DND-41 (cell line): ENCODE data around the gene HCRTR1.

ENCODE experiments used
- ATAC-seq: fragments of 200-7000 bp; cut with Tn5 transposase; 3 replicates; pipeline ENCODE4 v1.9.1; 2021; ENCODE audit warnings: low read depth; ENCODE audit not compliant: insufficient read depth
- DNase-seq: peaks from one replicate; pipeline ENCODE4 v3.0.0-alpha.2; 2020
- H2AFZ ChIP-seq: 2 replicates; pipeline ENCODE4 v1.6.0; 2012; ENCODE audit warnings: low read depth, low read length
- H3K27ac ChIP-seq: 2 replicates; pipeline ENCODE4 v1.5.1; 2012; ENCODE audit warnings: low read length, inconsistent platforms
- H3K27me3 ChIP-seq: fragments of 200-600 bp; sonication (generic); 2 replicates; pipeline ENCODE4 v1.6.0; 2012; ENCODE audit warnings: low read length, mild to moderate bottlenecking, inconsistent platforms; ENCODE audit not compliant: insufficient read depth, poor library complexity
- H3K36me3 ChIP-seq: 2 replicates; pipeline ENCODE4 v1.5.1; 2012; ENCODE audit warnings: low read length, inconsistent platforms; ENCODE audit not compliant: insufficient read depth
- H3K4me1 ChIP-seq: 2 replicates; pipeline ENCODE4 v1.5.1; 2012; ENCODE audit warnings: mild to moderate bottlenecking, low read length; ENCODE audit not compliant: insufficient read depth
- H3K4me2 ChIP-seq: 2 replicates; pipeline ENCODE4 v1.6.0; 2012; ENCODE audit warnings: mild to moderate bottlenecking, moderate library complexity, low read length, inconsistent platforms; ENCODE audit not compliant: insufficient read depth
- H3K4me3 ChIP-seq, 2 experiments: fragments of 200-600 bp in 1 of 2; shearing (Covaris generic) in 1 of 2; 2 replicates each; pipeline ENCODE4 v1.5.1; 2012 to 2016; ENCODE audit warnings: inconsistent platforms in 2 of 2, low read length in 2 of 2, mild to moderate bottlenecking in 2 of 2, low read depth in 1 of 2, moderate library complexity in 1 of 2
- H3K79me2 ChIP-seq: 2 replicates; pipeline ENCODE4 v1.6.0; 2012; ENCODE audit warnings: low read length, inconsistent platforms; ENCODE audit not compliant: insufficient read depth
- H3K9ac ChIP-seq: 2 replicates; pipeline ENCODE4 v1.6.0; 2012; ENCODE audit warnings: low read depth, mild to moderate bottlenecking, inconsistent platforms, low read length, moderate library complexity
- H3K9me3 ChIP-seq: 2 replicates; pipeline ENCODE4 v1.5.1; 2012; ENCODE audit warnings: low read length, moderate library complexity, mild to moderate bottlenecking, inconsistent platforms; ENCODE audit not compliant: insufficient read depth, severe bottlenecking
- H4K20me1 ChIP-seq: 2 replicates; pipeline ENCODE4 v1.6.0; 2012; ENCODE audit warnings: low read length; ENCODE audit not compliant: insufficient read depth
- CTCF ChIP-seq: IDR thresholded peaks from 2 replicates; pipeline ENCODE4 v1.5.1; 2012; ENCODE audit warnings: borderline replicate concordance, low read length, moderate library complexity, mild to moderate bottlenecking; ENCODE audit not compliant: poor library complexity, severe bottlenecking; ENCODE audit errors: extremely low read depth
- EZH2 ChIP-seq: IDR thresholded peaks from 3 replicates; pipeline ENCODE4 v1.6.1; 2012; ENCODE audit warnings: borderline replicate concordance, low read depth, mild to moderate bottlenecking, moderate library complexity, low read length, inconsistent platforms; ENCODE audit not compliant: severe bottlenecking

HCRTR1 gene

GRCh38 chr1:31648641-31649357, 31.3 kb downstream of the HCRTR1 start:
- no peak for ATAC-seq

GRCh38 chr1:31650161-31651088, 32.9 kb downstream of the HCRTR1 start:
- no peaks in the 10 kb centered on the region for H3K79me2 ChIP-seq
- H3K9ac ChIP-seq = no peak overlapping the region
- H3K4me3 ChIP-seq = no peak overlapping the region
- H3K36me3 ChIP-seq = no peaks in the 10 kb centered on the region
- peaks cover 8% of the 10 kb centered on the region for H3K4me1 ChIP-seq
- H3K4me2 ChIP-seq = no peak overlapping the region
- ATAC-seq (no peak), DNase-seq (no peak)
- H3K27ac ChIP-seq = no peak overlapping the region
- peaks cover 7% of the 10 kb centered on the region for H3K27me3 ChIP-seq
- TF ChIP-seq CTCF = no peak
- TF ChIP-seq EZH2 = no peak
- no peak overlapping the region for H2AFZ ChIP-seq
- H4K20me1 ChIP-seq = peaks cover 3% of the 10 kb centered on the region; the same call in 1 of the 2 replicates
- no peaks in the 10 kb centered on the region for H3K9me3 ChIP-seq

More at GRCh38 chr1:31648641-31649357, 31.3 kb downstream of the HCRTR1 start:
- peaks cover 8% of the 10 kb centered on the region for H3K79me2 ChIP-seq
- no peak overlapping the region for H3K4me3 ChIP-seq
- H3K4me1 ChIP-seq = peaks cover 15% of the 10 kb centered on the region
- 0 out of 2 replicates have a peak, but pooled peaks cover under 1% of the 10 kb centered on the region for H4K20me1 ChIP-seq
- H3K4me2 ChIP-seq = no peak overlapping the region
- H2AFZ ChIP-seq = no peak overlapping the region
- H3K9ac ChIP-seq = no peak overlapping the region
- H3K27ac ChIP-seq = no peak overlapping the region
- TF ChIP-seq CTCF (no peak), EZH2 (no peak)
- no peak for DNase-seq
- H3K9me3 ChIP-seq = no peaks in the 10 kb centered on the region
- H3K36me3 ChIP-seq = no peaks in the 10 kb centered on the region; the same call in 1 of the 2 replicates
- H3K27me3 ChIP-seq = peaks cover 7% of the 10 kb centered on the region

- Histone ChIP-seq H2AFZ (no peak overlapping the region), H3K27ac (no peak overlapping the region), H3K27me3 (peaks cover 7% of the 10 kb centered on the region), H3K36me3 (no peaks in the 10 kb centered on the region), H4K20me1 (peaks cover 3% of the 10 kb centered on the region; the same call in 1 of the 2 replicates), H3K79me2 (no peaks in the 10 kb centered on the region), H3K9ac (no peak overlapping the region), H3K4me1 (peaks cover 2% of the 10 kb centered on the region), H3K4me3 (no peak overlapping the region), H3K9me3 (no peaks in the 10 kb centered on the region), H3K4me2 (no peak overlapping the region)
- ATAC-seq = no peak
- no peak for TF ChIP-seq EZH2
- no peak for TF ChIP-seq CTCF
- DNase-seq = no peak
These were observed 33.6 kb downstream of the HCRTR1 start for GRCh38 chr1:31651089-31651420.
